ENCODE measurements around the gene GNB3. TPM values are rescaled to one million over a fixed set of nuclear protein-coding genes. Genes with fewer than 3 reads are reported as not detected.

GNB3 gene
- polyA plus RNA-seq, 2 of the 4 experiments (the other 2 are of a cell fraction): 0.94 to 2.7 TPM

DNA sequence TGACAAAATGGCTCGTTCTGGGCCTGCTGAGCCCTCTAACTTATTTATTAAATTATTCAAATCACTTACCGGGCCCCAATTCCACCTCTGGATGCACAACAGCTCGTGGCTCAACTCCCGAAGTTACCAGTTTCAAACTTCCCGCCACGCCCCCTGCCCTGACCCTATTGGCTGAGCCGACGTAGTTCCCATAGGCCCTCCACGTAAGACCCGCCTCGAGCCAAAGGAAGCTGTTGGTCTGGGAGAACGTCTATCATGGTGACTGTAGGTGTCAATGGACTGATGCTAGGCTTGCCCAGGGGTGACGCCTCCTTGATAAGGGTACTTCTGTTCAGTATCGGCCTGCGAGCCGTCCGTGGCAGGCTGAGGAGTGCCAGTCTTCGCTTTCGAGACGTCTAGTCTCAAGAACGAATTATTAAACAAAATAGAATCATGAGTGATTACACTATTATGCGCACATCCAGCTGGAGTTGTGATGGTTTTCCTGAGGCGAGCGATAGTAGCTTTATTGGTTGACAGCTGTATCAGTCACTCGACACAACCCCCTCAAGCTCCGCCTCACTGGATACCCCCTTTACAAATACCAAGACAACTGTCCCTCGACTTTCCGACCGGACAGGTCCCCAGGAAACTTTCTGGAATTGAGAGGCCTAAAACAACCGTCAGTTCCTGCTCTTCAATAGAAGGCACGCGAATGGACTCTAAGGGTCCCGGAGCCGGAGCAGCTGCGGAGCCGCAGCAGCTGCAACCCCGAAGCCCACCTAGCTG lies 10.6 kb downstream of the GNB3 start, which contains the start of gene CDCA3 (continued):
- no peak for TF ChIP-seq RNF2 (IDR thresholded peaks at IDR 0.05; ENCODE audit: borderline replicate concordance, low read depth)
- no peak for TF ChIP-seq BHLHE40 (IDR thresholded peaks at IDR 0.05; ENCODE audit: low read depth, low read length)
- TF ChIP-seq HOXB13 (CRISPR knock-in tag; IDR thresholded peaks at IDR 0.05; ENCODE audit: low read depth): no peak
- no peak for TF ChIP-seq JUNB (IDR thresholded peaks at IDR 0.05)
- TF ChIP-seq ZSCAN20 (CRISPR knock-in tag; IDR thresholded peaks at IDR 0.05): no peak
- no peak for TF ChIP-seq MAFK (IDR thresholded peaks at IDR 0.05; ENCODE audit: partially characterized antibody)
- TF ChIP-seq MAZ (IDR thresholded peaks at IDR 0.05; ENCODE audit: borderline replicate concordance, low read depth, low read length): no peak
- no peak for TF ChIP-seq ZC3H11A (IDR thresholded peaks at IDR 0.05)
- no peak for TF ChIP-seq CHD2 (IDR thresholded peaks at IDR 0.05; ENCODE audit: low read length, partially characterized antibody)
- no peak for TF ChIP-seq MYC (IDR thresholded peaks at IDR 0.05; ENCODE audit: borderline replicate concordance, low read length)
- TF ChIP-seq, protein P1, sequence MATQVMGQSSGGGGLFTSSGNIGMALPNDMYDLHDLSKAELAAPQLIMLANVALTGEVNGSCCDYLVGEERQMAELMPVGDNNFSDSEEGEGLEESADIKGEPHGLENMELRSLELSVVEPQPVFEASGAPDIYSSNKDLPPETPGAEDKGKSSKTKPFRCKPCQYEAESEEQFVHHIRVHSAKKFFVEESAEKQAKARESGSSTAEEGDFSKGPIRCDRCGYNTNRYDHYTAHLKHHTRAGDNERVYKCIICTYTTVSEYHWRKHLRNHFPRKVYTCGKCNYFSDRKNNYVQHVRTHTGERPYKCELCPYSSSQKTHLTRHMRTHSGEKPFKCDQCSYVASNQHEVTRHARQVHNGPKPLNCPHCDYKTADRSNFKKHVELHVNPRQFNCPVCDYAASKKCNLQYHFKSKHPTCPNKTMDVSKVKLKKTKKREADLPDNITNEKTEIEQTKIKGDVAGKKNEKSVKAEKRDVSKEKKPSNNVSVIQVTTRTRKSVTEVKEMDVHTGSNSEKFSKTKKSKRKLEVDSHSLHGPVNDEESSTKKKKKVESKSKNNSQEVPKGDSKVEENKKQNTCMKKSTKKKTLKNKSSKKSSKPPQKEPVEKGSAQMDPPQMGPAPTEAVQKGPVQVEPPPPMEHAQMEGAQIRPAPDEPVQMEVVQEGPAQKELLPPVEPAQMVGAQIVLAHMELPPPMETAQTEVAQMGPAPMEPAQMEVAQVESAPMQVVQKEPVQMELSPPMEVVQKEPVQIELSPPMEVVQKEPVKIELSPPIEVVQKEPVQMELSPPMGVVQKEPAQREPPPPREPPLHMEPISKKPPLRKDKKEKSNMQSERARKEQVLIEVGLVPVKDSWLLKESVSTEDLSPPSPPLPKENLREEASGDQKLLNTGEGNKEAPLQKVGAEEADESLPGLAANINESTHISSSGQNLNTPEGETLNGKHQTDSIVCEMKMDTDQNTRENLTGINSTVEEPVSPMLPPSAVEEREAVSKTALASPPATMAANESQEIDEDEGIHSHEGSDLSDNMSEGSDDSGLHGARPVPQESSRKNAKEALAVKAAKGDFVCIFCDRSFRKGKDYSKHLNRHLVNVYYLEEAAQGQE (IDR thresholded peaks at IDR 0.05): no peak
- peak; percentile 36; the same call in 1 of the 2 replicates for TF ChIP-seq GATA3 (IDR thresholded peaks at IDR 0.05; ENCODE audit: borderline replicate concordance)
- no peak for TF ChIP-seq FOSB (CRISPR knock-in tag; IDR thresholded peaks at IDR 0.05)
- TF ChIP-seq CBX8 (IDR thresholded peaks at IDR 0.05): no peak
- TF ChIP-seq KDM1A (IDR thresholded peaks at IDR 0.05; ENCODE audit: low read depth): no peak
- TF ChIP-seq, protein P2, sequence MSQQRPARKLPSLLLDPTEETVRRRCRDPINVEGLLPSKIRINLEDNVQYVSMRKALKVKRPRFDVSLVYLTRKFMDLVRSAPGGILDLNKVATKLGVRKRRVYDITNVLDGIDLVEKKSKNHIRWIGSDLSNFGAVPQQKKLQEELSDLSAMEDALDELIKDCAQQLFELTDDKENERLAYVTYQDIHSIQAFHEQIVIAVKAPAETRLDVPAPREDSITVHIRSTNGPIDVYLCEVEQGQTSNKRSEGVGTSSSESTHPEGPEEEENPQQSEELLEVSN (IDR thresholded peaks at IDR 0.05; ENCODE audit: borderline replicate concordance, low read depth): peak; percentile 94
- TF ChIP-seq, protein P3, sequence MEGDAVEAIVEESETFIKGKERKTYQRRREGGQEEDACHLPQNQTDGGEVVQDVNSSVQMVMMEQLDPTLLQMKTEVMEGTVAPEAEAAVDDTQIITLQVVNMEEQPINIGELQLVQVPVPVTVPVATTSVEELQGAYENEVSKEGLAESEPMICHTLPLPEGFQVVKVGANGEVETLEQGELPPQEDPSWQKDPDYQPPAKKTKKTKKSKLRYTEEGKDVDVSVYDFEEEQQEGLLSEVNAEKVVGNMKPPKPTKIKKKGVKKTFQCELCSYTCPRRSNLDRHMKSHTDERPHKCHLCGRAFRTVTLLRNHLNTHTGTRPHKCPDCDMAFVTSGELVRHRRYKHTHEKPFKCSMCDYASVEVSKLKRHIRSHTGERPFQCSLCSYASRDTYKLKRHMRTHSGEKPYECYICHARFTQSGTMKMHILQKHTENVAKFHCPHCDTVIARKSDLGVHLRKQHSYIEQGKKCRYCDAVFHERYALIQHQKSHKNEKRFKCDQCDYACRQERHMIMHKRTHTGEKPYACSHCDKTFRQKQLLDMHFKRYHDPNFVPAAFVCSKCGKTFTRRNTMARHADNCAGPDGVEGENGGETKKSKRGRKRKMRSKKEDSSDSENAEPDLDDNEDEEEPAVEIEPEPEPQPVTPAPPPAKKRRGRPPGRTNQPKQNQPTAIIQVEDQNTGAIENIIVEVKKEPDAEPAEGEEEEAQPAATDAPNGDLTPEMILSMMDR (IDR thresholded peaks at IDR 0.05): no peak
- no peak for TF ChIP-seq EP300 (IDR thresholded peaks at IDR 0.05)

DNA sequence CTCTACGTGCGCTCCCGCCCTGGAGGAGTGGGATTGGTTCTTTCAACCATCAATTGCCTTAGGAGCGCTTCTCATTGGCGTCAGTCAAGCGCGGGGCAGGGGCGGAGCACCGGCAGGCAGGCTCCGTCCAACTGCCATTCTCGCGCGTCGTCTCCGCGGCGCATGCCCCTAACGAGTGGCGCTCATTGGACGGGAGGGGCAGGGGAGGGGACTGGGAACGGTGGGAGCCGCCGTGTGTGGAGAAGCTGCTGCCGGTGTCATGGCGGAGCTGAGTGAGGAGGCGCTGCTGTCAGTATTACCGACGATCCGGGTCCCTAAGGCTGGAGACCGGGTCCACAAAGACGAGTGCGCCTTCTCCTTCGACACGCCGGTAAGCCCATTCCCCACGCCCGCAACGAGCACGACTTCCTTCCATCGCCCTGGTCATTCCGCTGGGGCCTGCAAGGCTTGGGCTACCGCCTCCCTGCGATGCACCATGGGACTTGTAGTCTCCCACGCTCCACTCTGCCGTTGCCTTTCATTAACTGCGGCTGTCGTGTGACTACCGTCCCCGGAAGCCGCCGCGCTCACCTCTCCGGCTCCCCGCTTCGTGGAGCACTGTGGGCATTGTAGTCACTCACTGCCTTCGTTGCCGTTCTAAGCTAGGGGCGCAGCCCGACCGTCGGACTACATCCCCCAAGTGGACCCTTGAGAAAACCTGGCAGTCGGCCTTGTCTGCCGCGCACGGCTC lies 11.4 kb downstream of the GNB3 start, which contains the start of gene USP5:
Gene USP5, plus strand, starts transcription at position 230 of the 730 bp plus-strand sequence. Its CDS starts 30 bp downstream, at position 260.
- ChIA-PET POLR2A (interaction anchor here (0.6 to 3.1 kb wide), 20 partner anchors 9 to 318 kb away, joined by 3 to 74 read pairs (median 10); partner anchors contain the start of genes C12orf57, COPS7A, GAPDH and GPR162), CTCF (interaction anchor here (0.7 to 10.1 kb wide), 14 partner anchors 9 to 110 kb away, joined by 3 to 117 read pairs (median 6); partner anchors contain the start of genes C12orf57, MLF2, PTMS and RNU7-1)
- ATAC-seq (peak; percentile 88 to 91), FAIRE-seq (peak; percentile 94), DNase-seq (ENCODE audit: low read depth in 1 of 2, low spot score in 1 of 2) (peak; percentile 99 to 100)
- H3K27ac ChIP-seq: peak within 1 kb of the TSS; percentile 87 to 89
- H3K4me2 ChIP-seq: peak within 1 kb of the TSS; percentile 99
- peaks cover 23% of the 10 kb centered on the region for H3K4me1 ChIP-seq
- H3K4me3 ChIP-seq: peak within 1 kb of the TSS; percentile 50
- WGBS (ENCODE audit: missing lambda C conversion rate): 1% methylated on average over 51 of the region's 65 CpGs
- no peaks in the 10 kb centered on the region for H3K9me3 ChIP-seq
- TF ChIP-seq, protein P4, sequence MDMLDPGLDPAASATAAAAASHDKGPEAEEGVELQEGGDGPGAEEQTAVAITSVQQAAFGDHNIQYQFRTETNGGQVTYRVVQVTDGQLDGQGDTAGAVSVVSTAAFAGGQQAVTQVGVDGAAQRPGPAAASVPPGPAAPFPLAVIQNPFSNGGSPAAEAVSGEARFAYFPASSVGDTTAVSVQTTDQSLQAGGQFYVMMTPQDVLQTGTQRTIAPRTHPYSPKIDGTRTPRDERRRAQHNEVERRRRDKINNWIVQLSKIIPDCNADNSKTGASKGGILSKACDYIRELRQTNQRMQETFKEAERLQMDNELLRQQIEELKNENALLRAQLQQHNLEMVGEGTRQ (IDR thresholded peaks at IDR 0.05): peak; percentile 81
- TF ChIP-seq FOSL2 (IDR thresholded peaks at IDR 0.05) (no peak), FOSL2 (CRISPR knock-in tag; IDR thresholded peaks at IDR 0.05) (peak; percentile 41), EHF (CRISPR knock-in tag; IDR thresholded peaks at IDR 0.05) (0 out of 2 replicates have a peak, but pooled peaks have one; percentile 26), EP300 (IDR thresholded peaks at IDR 0.05) (no peak), MAZ (IDR thresholded peaks at IDR 0.05; ENCODE audit: borderline replicate concordance, low read depth, low read length) (no peak)
- TF ChIP-seq, protein P5, sequence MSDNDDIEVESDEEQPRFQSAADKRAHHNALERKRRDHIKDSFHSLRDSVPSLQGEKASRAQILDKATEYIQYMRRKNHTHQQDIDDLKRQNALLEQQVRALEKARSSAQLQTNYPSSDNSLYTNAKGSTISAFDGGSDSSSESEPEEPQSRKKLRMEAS (IDR thresholded peaks at IDR 0.05): peak; percentile 64
- TF ChIP-seq, protein P6, sequence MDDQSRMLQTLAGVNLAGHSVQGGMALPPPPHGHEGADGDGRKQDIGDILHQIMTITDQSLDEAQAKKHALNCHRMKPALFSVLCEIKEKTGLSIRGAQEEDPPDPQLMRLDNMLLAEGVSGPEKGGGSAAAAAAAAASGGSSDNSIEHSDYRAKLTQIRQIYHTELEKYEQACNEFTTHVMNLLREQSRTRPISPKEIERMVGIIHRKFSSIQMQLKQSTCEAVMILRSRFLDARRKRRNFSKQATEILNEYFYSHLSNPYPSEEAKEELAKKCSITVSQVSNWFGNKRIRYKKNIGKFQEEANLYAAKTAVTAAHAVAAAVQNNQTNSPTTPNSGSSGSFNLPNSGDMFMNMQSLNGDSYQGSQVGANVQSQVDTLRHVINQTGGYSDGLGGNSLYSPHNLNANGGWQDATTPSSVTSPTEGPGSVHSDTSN (IDR thresholded peaks at IDR 0.05): peak; percentile 90
- TF ChIP-seq, protein P7, sequence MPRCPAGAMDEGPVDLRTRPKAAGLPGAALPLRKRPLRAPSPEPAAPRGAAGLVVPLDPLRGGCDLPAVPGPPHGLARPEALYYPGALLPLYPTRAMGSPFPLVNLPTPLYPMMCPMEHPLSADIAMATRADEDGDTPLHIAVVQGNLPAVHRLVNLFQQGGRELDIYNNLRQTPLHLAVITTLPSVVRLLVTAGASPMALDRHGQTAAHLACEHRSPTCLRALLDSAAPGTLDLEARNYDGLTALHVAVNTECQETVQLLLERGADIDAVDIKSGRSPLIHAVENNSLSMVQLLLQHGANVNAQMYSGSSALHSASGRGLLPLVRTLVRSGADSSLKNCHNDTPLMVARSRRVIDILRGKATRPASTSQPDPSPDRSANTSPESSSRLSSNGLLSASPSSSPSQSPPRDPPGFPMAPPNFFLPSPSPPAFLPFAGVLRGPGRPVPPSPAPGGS (IDR thresholded peaks at IDR 0.05): 0 out of 3 replicates have a peak, but pooled peaks have one; percentile 37
- TF ChIP-seq, protein P8, sequence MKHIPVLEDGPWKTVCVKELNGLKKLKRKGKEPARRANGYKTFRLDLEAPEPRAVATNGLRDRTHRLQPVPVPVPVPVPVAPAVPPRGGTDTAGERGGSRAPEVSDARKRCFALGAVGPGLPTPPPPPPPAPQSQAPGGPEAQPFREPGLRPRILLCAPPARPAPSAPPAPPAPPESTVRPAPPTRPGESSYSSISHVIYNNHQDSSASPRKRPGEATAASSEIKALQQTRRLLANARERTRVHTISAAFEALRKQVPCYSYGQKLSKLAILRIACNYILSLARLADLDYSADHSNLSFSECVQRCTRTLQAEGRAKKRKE (CRISPR knock-in tag; IDR thresholded peaks at IDR 0.05; ENCODE audit: low read depth): 0 out of 2 replicates have a peak, but pooled peaks have one; percentile 37
